Right atrium auricular region (tissue), 2 donors: ENCODE measurements around the gene LFNG. TPM values are rescaled to one million over a fixed set of nuclear protein-coding genes. Genes with fewer than 3 reads are reported as not detected.

Experiments
- DNase-seq: peaks from one replicate; pipeline ENCODE4 v3.0.0-alpha.2; 2019; ENCODE audit warnings: low spot score
- H3K27ac ChIP-seq, 2 donors: fragments of 200-600 bp; sonication (generic); 1 replicate in 1 of 2; 2 replicates in 1 of 2; pipeline ENCODE4 v1.5.1; 2016 to 2019
- H3K27me3 ChIP-seq, 2 donors: fragments of 200-600 bp; sonication (generic); one replicate each; pipeline versions ENCODE4 v1.5.1 to v1.6.0; 2017 to 2019
- H3K36me3 ChIP-seq: fragments of 200-600 bp; sonication (generic); one replicate; pipeline ENCODE4 v1.5.1; 2016
- H3K4me1 ChIP-seq, 2 donors: fragments of 200-600 bp; sonication (generic); one replicate each; pipeline versions ENCODE4 v1.5.1 to v1.6.0; 2017 to 2019
- H3K4me3 ChIP-seq, 2 donors: fragments of 200-600 bp; sonication (generic); 1 replicate in 1 of 2; 2 replicates in 1 of 2; pipeline ENCODE4 v1.5.1; 2017 to 2019; ENCODE audit warnings: mild to moderate bottlenecking in 1 of 2, moderate library complexity in 1 of 2
- H3K9me3 ChIP-seq, 2 donors: fragments of 200-600 bp; sonication (generic); one replicate each; pipeline ENCODE4 v1.5.1; 2019
- total RNA-seq, 2 donors: library from RNA; depleted of rRNA; stranded (reverse); fragments of >200 nt; gene quantifications; one replicate each; pipeline ENCODE4 v1.1.0, GENCODE V29; 2016
- TF ChIP-seq, protein P1 (sequence below), 2 donors: fragments of 200-600 bp; sonication (generic); IDR thresholded peaks; one replicate each; pipeline ENCODE4 v1.5.1; 2019; ENCODE audit warnings: antibody characterized with exemption in 2 of 2

The LFNG gene
- total RNA-seq, 2 donors from 2014 or later = 3.8 to 4.3 TPM

DNA sequence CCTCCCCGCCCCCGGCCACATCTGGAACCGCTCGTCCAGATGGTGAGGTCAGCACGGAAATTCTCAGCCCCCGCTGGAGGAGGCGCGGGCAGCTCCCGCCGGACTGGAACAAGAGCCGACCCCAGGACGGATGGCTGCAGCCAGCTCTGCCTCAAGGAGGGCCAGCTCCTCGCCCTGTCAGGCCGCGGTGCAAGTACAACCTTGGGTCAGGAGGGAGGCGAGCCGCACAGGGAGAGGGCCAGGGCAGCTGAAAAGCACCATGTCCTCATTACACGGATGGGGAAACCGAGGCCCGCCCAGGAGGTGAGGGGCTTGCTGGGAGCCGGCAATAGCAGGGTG lies 39.5 kb upstream of the LFNG start:
- peaks cover 0 to 23% of the 10 kb centered on the region in 2 donors for H3K4me1 ChIP-seq
- H3K36me3 ChIP-seq = no peaks in the 10 kb centered on the region
- H3K27ac ChIP-seq = no peak overlapping the region
- TF ChIP-seq, protein P1, sequence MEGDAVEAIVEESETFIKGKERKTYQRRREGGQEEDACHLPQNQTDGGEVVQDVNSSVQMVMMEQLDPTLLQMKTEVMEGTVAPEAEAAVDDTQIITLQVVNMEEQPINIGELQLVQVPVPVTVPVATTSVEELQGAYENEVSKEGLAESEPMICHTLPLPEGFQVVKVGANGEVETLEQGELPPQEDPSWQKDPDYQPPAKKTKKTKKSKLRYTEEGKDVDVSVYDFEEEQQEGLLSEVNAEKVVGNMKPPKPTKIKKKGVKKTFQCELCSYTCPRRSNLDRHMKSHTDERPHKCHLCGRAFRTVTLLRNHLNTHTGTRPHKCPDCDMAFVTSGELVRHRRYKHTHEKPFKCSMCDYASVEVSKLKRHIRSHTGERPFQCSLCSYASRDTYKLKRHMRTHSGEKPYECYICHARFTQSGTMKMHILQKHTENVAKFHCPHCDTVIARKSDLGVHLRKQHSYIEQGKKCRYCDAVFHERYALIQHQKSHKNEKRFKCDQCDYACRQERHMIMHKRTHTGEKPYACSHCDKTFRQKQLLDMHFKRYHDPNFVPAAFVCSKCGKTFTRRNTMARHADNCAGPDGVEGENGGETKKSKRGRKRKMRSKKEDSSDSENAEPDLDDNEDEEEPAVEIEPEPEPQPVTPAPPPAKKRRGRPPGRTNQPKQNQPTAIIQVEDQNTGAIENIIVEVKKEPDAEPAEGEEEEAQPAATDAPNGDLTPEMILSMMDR (IDR thresholded peaks at IDR 0.05) = no peak
- no peak overlapping the region for H3K4me3 ChIP-seq
- DNase-seq = no peak
- peaks cover 4 to 7% of the 10 kb centered on the region in 2 donors for H3K9me3 ChIP-seq
- H3K27me3 ChIP-seq = no peaks in the 10 kb centered on the region

DNA sequence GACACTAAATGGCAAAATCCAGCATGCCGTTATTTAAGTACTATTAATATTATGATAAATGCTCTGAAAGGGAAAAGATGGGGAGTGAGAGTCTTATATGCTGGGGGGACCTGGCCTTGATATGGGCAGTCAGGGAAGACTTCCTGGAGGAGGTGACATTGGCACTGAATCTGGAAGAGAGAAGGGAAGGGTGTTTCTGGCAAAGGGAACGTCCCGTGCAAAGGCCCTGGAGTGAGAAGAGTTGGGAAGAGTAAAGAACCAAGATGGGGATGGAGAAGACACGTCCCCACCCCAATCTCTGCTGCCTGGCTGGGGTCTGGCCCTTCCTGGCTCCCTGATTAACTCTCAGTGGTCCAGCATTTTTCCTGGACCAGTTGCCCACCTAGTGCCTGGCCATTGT lies 38.4 kb upstream of the LFNG start:
- no peak for DNase-seq
- no peaks in the 10 kb centered on the region for H3K27me3 ChIP-seq
- peaks cover 4 to 7% of the 10 kb centered on the region in 2 donors for H3K9me3 ChIP-seq
- TF ChIP-seq, protein P1 (IDR thresholded peaks at IDR 0.05) = no peak
- H3K4me3 ChIP-seq = no peak overlapping the region
- H3K4me1 ChIP-seq = peaks cover 0 to 23% of the 10 kb centered on the region in 2 donors
- H3K27ac ChIP-seq = no peak overlapping the region
- no peaks in the 10 kb centered on the region for H3K36me3 ChIP-seq

DNA sequence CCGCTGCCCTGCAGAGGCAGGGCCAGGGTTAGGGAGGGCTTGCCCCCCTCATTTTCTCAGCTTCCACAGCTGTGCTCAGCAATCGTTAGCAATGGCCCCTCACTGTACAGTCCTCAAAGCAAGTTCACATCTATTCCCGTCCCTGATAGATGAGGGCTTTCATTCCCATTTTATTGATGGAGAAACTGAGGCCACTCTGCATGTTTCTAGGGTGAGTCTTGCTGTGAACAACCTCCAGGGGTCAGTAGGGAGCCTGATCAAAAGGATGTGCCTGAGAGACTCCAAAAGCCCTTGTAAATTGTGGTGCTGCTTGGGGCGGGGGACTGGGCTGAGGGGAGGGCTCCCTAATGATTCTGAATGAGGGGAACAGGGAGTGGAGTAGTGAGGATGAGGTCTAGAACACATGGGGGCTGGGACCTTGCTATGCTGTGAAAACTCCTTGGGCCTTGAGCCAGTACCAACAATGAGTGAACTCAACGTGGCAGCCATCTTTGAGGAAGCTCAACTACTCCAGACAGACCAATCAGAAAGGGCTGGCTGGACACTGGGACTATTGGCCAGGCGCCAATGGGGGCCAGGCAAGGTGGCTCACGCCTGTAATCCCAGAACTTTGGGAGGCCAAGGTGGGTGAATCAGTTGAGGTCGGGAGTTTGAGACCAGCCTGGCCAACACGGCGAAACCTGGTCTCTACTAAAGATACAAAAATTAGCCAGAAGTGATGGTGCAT lies 36.7 kb upstream of the LFNG start:
- TF ChIP-seq, protein P1 (IDR thresholded peaks at IDR 0.05) = no peak
- Histone ChIP-seq H3K36me3 (no peaks in the 10 kb centered on the region), H3K4me3 (no peak overlapping the region), H3K27ac (no peak overlapping the region), H3K4me1 (peaks cover 0 to 23% of the 10 kb centered on the region in 2 donors), H3K27me3 (no peaks in the 10 kb centered on the region), H3K9me3 (peaks cover 4 to 7% of the 10 kb centered on the region in 2 donors)
- DNase-seq = no peak

DNA sequence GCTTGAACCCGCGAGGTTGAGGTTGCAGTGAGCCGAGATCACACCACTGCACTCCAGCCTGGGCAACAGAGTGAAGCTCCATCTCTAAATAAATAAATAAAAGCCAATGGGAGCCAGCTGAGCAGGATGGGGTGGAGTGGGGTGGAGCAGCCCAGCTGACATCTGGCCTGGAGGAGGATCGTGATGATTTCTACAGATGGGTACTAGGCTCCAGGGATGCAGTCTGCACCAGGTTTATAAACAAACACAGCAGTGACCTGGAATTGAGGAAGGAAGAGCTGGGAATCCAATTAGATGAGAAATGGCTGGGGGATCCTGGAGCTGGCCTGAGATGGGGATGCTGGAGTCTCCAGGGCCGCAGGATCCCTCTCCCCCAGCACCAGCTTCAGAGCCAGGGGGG lies 36.1 kb upstream of the LFNG start:
- TF ChIP-seq, protein P1 (IDR thresholded peaks at IDR 0.05) = no peak
- Histone ChIP-seq H3K27ac (no peak overlapping the region), H3K36me3 (no peaks in the 10 kb centered on the region), H3K9me3 (peaks cover 4 to 7% of the 10 kb centered on the region in 2 donors), H3K4me1 (peaks cover 0 to 23% of the 10 kb centered on the region in 2 donors), H3K27me3 (no peaks in the 10 kb centered on the region), H3K4me3 (no peak overlapping the region)
- no peak for DNase-seq

DNA sequence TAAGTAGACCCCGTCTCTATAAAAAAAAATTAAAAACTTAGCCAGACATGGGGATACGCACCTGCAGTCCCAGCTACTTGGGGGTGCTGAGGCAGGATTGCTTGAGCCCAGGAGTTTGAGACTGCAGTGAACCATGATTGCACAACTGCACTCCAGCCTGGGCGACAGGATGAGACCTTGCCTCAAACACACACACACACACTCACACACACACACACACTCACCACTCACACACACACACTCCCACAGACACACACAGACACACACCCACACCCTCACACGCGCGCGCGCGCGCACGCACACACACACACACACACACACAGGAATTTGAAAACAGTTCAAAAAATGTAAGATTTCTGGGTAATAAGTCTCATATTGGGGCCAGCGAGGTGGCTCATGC lies 34.7 kb upstream of the LFNG start:
- TF ChIP-seq, protein P1 (IDR thresholded peaks at IDR 0.05) = no peak
- DNase-seq = no peak
- Histone ChIP-seq H3K27ac (no peak overlapping the region), H3K4me1 (peaks cover 0 to 28% of the 10 kb centered on the region in 2 donors), H3K9me3 (peaks cover 4 to 7% of the 10 kb centered on the region in 2 donors), H3K36me3 (no peaks in the 10 kb centered on the region), H3K4me3 (no peak overlapping the region), H3K27me3 (no peaks in the 10 kb centered on the region)
